ENCODE measurements around the gene UFSP2.

Gene UFSP2

GRCh38 chr4:185352741-185353140, 73.0 kb downstream of the UFSP2 start:
- DNase-seq (ENCODE audit: low spot score): no peak

GRCh38 chr4:185352202-185352601, 73.6 kb downstream of the UFSP2 start:
- no peak for DNase-seq (ENCODE audit: low spot score)

GRCh38 chr4:185351691-185352090, 74.1 kb downstream of the UFSP2 start:
- no peak for DNase-seq (ENCODE audit: low spot score)
